ENCODE results near the gene RAMP1.
"Not testable (repeated sequence)": the region's sequence is repeated elsewhere in the genome, so short reads cannot be mapped to it uniquely, and the experiment has no call there.

The RAMP1 gene

DNA sequence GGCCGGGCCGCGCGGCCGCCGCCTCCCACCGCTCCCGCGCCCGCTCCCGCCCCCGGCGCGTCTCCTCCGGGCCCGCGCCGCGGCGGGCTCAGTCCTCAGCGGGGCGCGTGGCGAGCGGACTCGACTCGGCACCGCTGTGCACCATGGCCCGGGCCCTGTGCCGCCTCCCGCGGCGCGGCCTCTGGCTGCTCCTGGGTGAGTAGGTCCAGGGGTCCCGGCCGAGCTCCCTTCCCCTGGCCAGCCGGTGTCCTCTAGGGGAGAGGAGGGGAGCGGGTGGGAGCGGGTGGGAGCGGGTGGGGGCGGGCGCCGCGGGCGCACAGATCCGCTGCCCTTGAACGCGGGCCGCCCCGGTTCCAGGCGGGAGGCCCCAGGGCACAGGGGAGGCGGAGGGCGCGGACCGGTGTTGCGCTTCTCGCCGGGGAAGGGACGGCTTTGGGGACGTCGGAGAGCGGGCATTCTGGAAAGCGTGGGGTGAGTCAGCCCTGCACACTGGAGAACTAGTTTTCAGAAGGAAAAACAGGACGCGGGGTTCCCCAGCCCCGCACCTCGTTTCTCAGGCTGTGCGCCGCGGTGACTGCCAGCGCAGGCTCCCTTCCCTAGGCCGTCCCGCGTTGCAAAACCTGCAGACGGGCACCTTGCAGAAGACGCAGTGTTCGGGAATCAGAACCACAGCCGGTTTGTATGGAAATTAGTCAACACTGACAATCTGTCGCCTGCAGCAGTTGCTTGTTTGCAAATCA is at the start of gene RAMP1:
RAMP1 (plus strand) TSS at position 91 of the 740 bp plus-strand sequence; CDS start at position 144, 53 bp downstream.
- DNase-seq (ENCODE audit: low read depth in 2 of 2): no peak

DNA sequence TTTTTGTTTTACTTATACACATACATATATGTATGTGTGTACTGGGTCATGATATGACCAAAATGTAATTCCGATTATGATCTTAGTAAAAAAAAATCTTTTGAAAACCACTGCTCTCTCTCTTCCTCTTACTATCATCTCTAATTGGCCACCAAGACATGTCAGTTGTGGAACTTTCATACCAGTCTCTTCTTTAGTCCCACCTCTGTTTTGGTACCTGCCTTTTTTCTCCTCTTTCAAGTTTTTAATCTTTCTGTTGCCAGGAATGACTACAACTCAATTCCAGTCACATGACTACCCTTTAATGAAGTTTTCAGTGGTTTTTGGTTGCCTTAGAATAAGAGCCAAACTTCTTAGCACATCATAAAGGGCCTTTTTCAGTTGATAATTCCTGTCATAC is 43.8 kb upstream of the RAMP1 start:
- no peak for DNase-seq (ENCODE audit: low read depth in 2 of 2)

DNA sequence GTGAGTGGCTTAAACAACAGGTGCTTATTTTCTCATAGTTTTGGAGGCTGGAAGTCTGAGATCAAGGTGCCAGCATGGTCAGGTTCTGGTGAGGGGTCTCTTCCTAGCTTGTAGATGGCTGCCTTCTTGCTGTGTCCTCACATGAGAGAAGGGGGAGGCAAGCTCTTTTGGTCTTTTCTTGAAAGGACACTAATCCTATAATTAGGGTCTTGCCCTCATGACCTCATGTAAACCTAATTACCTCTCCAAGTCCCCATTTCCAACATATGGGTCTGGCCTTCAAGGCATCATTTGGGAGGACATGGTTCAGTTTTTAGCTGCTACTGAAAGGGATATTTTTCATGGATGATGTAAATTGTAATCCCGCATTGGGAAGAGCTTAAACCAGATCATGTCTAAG is 42.9 kb upstream of the RAMP1 start:
- DNase-seq (ENCODE audit: low read depth in 2 of 2): no peak

DNA sequence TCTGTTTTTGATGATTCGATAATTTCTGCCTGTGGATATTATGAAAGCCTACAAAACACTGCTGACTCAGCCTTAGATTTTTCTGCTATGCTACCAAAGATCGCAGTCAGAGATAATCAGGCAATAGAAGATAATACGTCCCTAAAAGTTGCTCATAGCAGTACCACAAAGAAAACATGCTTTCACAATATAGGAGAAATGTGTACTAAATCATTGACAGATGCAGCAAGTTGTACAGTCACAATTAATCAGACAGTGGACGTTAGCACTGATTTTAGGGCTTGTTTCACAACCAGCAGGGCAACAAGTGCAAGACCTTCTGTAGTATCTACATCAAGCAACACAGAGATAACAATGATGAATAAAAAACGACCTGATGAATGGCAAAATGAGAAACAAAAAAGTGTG is 41.4 kb upstream of the RAMP1 start:
- no peak for DNase-seq (ENCODE audit: low read depth in 2 of 2)

DNA sequence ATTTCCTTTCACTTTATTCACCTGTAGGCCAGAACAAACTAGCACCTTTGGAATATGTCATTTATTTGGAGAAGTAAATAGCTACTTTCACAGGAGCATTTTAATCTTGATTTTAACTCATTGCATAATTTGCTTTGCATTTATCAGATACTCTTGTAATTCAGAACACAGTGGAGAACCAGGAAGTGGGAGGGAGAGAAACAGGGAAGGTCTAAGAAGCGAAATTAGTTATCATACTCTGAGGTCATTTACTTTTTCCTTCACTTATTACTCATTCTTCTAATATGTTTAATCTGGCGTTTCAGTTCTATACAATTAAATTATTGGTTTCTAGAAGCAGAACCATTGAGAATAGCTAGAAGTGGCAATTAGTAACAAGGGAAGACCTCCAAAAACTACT is 40.2 kb upstream of the RAMP1 start:
- DNase-seq (ENCODE audit: low read depth in 2 of 2): no peak

DNA sequence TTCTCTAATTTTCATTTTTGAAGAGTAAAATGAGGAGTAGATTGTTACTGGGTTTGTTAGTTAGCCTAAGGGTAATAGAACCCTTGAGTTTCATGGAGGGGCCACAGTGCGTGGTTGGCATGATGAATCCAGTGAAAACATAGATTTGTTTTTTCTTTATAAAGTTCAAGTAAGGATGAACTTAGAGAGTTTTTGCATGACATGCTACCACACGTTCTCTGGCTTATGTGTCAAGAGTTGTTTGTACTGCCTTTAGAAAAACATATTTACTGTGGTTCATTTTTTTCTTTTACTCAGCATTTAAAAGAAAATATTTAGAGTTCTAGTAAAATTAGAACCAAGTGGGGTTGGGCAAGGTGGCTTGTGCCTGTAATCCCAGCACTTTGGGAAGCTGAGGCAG is 39.0 kb upstream of the RAMP1 start:
- DNase-seq (ENCODE audit: low read depth in 2 of 2): no peak

DNA sequence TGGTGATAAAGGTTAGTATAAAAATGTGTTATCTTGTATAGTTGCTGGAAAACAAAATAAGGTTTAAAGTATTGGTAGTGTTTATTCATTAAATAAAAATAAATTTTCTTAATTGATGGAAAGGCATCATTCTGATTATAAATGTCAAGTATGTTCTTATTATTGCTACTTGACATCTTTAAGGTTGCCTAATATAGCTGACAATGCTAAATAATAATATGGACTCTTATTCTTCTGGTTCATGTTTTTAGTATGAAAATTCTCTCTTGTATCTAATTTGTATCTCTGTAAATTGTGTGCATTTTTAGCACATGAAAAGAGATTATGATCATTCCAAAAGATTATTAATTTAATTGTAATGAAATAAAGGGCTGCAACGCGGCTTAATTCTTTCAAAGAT is 35.9 kb upstream of the RAMP1 start:
- DNase-seq (ENCODE audit: low read depth in 2 of 2): no peak

DNA sequence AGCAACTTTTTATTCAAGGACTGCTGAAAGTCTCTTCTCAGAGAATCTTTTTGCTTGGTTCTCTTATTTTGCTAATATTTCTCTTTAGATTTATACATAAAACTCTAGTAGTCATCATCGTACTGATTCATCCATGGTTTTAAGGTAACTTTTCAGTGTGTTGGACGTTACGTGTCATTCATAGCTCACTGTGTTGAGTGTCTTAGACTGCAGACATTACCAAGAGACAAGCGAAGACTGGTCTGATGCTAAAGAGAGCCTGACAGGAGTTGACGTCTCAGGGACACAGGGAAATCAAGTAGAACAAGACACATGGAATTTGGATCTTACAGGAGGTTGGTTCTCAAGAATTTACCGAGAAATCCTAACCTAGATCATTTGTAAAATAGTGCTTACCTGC is 35.3 kb upstream of the RAMP1 start:
- no peak for DNase-seq (ENCODE audit: low read depth in 2 of 2)

DNA sequence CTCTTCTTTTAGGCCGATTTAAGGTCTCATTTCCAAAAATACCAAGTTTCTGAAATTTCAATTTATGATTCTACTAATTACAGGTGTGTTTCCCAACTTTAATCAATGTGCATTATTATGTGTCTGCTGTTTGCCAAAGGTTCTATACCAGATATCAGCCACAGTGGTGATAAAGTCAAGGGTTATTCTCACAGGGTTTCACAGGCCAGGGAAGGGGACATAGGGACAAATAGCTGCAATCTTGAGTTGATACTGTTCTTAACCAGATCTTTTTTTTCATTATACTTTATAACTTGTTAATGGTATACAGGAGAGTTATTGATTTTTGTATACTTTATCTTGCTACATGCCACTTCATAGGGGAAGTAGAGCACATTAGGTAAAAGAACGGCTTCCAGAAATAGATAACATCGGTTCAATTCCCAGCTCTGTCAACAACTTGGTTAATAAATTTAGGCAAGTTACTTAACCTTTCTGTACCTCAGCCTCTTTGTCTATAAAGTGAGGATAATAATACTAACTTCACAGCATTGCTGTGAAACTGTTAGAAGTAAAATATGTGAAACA is 31.9 kb upstream of the RAMP1 start:
- DNase-seq (ENCODE audit: low read depth in 2 of 2): no peak

DNA sequence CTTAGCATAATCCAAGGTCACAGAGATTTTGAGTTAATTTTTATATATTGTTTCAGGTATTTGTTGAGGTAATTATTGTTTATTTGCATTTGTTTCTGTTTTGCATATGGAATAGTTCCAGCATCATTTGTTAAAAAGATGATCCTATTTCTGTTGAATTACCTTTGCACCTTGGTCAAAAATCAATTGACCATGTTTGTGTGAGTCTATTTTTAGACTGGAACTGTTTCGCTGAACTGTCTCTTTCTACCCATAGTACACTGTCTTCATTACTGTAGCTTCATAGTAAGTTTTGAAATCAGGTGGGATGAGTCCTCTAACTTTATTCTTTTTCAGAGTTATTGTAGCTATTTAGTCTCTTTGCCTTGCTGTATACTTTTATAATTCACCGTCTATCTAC is 28.9 kb upstream of the RAMP1 start:
- DNase-seq (ENCODE audit: low read depth in 2 of 2): no peak

DNA sequence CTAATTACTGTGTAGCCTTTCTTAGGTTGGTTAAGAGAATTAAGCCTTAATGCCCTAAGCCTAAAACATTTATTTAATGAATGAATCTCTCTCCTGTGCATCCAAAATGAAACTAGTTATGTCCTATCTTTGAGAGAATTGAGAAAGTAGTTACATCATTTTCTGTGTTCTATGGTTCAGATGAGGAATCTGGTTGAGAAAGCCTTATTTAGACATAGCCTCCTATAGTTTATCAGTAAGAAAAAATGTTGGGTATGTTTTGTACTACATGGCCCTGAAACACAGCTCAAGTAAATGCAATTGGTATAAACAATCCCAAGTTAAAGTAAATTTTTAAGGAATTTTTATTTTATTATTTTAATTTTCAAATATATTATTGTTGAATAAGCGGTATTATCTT is 25.9 kb upstream of the RAMP1 start:
- DNase-seq (ENCODE audit: low read depth in 2 of 2): no peak

DNA sequence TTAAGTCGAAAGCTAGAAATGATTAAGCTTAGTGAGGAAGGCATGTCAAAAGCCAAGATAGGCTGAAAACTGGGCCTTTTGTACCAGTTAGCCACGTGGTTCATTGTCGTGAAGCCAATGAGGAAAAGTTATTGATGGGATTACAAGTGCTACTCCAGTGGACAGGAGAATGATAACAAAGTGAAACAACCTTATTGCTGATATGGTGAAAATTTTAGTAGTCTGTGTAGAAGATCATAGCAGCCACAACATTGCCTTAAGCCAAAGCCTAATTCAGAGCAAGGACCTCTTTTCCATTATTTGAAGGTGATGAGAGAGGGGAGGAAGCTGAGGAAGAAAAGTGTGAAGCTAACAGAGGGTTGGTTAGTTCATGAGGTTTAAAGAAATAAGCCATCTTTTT is 24.1 kb upstream of the RAMP1 start:
- no peak for DNase-seq (ENCODE audit: low read depth in 2 of 2)

DNA sequence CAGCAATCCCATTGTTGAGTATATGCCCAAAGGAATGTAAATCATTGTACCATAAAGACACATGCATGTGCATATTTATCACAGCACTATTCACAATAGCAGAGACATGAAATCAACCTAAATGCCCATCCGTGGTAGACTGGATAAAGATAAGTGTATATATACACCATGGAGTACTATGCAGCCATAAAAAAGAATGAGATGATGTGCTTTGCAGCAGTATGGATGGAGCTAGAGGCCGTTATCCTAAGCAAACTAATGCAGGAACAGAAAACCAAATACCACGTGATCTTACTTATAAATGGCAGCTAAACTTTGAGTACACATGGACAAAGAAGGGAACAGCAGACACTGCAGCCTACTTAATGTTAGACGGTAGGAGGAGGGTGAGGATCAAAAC is 18.4 kb upstream of the RAMP1 start:
- no peak for DNase-seq (ENCODE audit: low read depth in 2 of 2)

DNA sequence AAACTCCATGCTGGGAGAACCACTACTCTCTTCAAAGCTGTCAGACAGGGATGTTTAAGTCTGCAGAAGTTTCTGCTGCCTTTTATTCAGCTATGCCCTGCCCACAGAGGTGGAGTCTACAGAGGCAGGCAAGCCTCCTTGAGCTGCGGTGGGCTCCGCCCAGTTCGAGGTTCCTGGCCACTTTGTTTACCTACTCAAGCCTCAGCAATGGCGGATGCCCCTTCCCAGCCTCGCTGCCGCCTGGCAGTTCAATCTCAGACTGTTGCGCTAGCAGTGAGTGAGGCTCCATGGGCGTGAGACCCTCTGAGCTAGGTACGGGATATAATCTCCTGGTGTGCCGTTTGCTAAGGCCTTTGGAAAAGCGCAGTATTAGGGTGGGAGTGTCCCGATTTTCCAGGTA is 10.5 kb upstream of the RAMP1 start:
- DNase-seq (ENCODE audit: low read depth in 2 of 2): not testable (repeated sequence)

DNA sequence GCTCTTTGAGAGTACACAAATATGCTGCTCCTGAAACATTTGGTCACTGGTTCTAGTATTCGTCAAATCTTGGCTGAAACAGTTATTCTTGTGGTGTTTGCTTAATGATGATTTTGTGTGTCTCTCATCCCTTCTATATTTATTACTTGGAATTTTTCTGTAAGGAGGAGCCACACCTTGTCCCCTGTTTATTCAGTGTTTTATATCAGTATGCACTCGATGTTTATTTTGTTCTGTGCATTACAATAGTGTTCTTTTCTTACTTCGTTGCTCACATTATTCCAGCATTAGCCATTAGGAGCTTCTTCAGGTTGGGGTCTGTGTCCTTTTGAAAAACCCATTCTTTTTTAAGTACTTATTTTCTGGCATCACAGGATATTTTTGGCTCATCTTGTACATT is 5.1 kb upstream of the RAMP1 start:
- no peak for DNase-seq (ENCODE audit: low read depth in 2 of 2)

DNA sequence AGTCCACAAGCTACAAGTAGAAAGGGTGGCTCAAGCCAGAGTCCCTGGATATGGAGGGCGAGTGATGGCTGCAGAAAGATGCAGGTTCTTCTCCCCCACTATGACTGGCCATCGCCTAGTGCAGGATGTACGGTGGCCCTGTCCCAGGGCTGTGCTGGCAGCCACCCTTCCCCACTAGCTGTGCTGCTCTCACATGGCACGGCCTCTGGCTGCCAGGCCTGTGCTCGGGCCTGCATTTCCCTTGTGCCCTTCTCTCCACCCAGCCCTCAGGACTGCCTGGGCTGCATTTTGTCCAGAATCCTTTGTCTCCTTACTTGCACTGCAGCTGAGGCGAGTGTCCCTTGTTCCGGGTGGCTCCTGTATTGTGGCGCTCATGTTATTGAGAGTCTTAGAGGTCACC is 1.6 kb upstream of the RAMP1 start:
- no peak for DNase-seq (ENCODE audit: low read depth in 2 of 2)

DNA sequence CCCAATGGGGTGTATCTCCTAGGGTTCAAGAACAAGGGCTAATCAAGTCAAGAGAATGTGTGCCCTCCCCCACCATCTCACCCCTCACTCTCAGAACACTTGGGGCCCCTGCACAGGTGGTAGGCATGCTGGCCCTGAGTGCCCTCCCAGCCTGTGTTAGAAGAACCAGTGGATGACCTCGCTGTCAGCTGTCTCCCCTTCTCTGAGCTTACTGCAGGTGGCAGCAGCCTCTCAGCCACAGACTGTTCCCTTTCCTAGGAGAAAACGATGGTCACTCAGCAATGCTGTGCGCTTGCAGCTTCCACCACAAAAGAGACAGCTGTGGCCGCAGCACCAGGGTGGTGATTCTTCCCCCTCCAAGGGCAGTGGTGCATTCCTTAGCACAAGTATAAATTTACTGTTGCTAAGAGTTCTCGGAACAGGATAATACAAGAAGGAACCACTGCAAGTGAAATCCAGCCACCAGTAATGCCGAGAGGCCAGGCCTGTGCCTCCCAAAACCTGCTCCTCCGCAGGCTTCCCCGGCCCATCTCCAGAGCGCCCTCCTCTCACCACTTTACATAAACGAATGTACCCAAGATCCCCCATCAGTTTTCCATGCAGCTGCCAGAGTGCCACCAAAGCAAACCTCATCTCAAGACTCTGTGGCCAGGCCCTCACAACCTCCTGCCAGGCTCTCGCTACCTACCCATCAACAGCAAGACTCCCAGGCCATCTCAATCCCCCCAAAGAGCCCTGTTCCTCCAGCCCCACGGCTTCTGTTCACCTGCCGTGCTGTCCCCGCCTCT is 935 bp upstream of the RAMP1 start:
- no peak for DNase-seq (ENCODE audit: low read depth in 2 of 2)

DNA sequence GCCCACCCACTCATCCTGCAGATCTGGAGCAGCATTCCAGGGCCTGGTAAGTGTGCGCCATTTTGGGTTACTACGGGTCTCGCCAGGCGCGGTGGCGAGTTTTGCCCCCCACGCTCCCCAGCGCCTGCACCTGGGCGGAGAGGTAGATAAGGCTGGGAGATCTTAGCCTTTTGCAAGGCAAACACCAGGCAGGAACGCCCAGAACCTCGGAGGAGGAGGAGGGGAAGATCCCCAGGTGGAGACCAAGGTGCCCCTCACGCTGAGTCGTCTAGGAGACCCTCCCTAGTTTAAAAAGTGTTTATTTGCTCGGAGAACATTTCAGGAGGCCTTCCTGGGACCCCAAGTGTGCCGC is 365 bp upstream of the RAMP1 start:
- DNase-seq (ENCODE audit: low read depth in 2 of 2): no peak

DNA sequence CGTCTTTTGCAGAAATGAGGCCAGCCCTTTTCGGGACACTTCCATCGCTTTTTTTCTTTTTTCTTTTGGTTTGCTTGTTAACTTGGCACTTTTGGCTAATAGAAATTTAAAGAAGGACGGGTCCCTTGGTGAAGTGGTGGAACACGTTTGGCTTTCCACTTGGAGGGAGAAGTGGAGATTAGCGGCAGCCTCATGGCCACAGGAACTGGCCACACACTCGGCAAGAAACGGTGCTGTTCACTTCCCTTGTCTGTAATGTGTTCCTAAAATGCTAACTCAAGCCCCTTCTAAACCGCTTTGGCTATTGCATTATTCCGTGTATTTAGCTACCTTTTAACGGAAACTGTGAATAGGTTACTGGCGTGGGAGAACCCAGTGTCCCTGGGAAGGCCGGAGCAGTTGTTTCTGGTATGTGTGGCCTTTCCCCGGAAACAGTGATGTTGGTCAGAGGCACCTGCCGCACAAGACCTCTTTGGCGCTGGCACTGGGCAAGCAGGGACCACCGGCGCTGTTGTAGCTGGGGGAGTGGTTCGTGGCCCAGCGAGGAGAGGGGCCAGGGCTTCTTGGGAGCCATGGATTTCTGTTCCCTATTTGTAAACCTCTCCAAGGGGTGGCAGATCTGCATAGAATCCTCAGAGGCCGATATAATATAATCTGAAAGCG is 981 bp downstream of the RAMP1 start:
- DNase-seq (ENCODE audit: low read depth in 2 of 2): no peak

DNA sequence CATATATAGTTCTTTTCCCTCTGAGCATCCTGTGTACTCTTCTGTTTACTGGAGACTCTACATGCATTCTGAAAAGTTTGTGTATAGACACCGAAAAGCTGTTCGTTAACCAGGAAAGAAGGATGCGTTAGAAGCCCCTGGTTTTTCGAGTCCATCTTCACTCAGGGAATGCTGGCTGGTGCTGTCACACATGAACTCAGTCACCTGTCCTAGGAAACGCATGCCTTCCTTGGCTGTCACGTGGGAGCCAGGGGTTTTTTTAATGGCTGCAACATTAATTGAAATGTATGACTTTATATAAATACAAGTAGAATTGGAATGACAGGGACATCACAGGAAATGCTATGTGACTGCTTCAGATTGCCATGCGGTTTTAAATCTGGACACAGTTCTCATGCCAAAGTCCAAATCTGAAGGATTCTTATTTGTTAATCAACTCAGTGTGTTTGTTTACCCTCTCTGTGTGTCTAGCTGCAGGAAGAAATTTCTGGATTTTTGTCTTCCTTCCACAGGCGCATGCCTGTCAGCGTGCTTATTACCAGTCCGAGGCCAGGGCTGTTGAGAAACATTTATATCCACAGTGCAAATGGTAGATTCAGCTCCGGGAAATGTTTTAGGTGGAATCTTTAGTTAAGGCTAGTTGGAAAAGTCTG is 2.6 kb downstream of the RAMP1 start:
- DNase-seq (ENCODE audit: low read depth in 2 of 2): no peak

DNA sequence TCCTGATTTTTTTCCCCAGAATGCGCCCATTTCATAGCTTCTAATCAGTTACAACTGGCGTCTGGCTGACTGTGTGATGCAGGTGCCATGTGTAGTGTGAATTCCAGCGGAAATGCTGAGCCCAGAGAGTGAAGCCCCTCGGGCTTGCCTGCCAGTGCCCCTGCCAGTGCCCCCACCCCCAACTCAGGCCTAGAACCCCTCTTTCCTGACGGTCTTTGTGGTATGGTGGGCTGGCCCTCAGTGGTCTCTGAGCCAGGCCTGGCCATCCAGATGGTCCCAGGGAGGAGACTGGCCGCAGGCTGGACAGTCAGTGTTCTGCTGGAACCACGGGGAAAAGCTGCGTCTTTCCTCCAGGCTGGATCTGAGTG is 3.1 kb downstream of the RAMP1 start:
- DNase-seq (ENCODE audit: low read depth in 2 of 2): no peak

DNA sequence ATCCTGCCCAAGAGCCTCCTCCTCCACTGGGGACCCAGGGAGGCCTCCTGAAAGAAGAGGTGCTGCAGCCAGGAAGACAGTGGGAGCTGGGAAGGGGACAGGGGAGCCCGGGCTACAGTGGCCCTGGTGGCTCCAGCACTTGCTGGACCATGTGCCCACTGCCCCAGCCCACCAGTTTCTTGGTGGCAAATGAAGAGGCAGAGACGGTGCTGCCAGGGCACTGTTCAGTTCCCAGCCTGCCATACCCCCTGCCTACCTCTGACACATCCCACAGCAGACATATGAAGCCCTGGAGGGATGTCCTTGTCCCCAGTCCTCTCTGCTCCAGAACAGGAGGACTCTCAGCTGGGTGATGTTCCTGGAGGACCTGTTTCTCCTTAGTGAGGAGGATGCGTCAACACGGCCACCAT is 3.7 kb downstream of the RAMP1 start:
- DNase-seq (ENCODE audit: low read depth in 2 of 2): no peak

Data from stimulated activated CD8-positive, alpha-beta memory T cell treated with anti-CD3 and anti-CD28 coated beads, Interleukin-15, amount 100 ng/mL, for 4 hours (primary cell).